ENCODE data around the gene CSNK2B.
"Not testable (repeated sequence)": the region's sequence is repeated elsewhere in the genome, so short reads cannot be mapped to it uniquely, and the experiment has no call there.

The CSNK2B gene

GRCh38 chr6:31707701-31708100 is 41.8 kb downstream of the CSNK2B start:
- in situ Hi-C loops (cut with MboI; ENCODE audit: low sequenced_read_pairs) = no loop called here

DNA sequence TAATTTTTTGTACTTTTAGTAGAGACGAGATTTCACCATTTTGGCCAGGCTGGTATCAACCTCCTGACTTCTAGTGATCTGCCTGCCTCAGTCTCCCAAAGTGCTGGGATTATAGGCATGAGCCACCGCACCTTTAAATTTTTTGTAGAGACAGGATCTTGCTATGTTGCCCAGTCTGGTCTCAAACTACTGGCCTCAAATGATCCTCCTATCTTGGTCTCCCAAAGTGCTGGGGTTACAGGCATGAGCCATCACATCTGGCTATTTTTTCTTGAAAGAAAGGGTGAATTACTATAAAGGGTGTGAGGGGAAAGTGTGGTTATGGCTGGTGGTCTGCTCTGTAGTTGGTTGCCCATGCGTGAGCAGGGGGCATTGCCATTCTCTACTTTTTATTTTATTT is 42.3 kb downstream of the CSNK2B start:
- in situ Hi-C loops (cut with MboI; ENCODE audit: low sequenced_read_pairs) = no loop called here

- in situ Hi-C loops (cut with MboI; ENCODE audit: low sequenced_read_pairs) = not testable (repeated sequence)
Measured at GRCh38 chr6:31709157-31709556, 43.3 kb downstream of the CSNK2B start.

DNA sequence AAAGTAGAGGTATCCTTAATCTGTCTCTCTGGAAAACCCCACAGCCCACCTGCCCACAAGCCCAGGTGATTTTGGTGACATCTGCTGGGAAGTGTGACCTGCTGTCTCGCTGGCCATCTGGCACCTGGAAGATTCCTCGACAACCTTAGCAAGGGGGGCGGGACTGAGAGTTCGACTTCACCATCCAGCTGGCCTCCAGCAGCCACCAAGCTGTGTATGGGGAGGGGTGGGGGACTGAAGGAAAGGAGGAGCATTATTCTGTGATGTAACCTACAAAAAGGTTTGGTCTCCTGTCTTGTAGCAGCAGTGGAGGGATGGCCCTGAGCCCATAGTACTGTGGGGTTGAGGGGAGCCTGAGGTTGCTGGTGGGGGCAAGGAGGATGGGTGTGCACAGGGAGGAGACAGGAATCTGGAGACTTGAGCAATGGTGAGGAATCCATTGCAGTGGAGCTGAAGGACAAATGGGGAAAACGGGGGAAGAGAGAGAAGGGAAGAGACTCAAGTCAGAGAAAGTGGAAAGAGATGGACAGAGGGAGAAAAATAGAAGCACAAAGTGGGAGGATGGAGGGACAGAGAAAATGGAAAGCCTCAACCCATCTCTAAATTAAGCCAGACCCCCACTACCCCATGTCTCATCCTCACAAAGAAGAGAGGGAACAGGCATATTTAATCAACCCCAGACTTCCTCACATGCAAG is 44.8 kb downstream of the CSNK2B start:
- in situ Hi-C loops (cut with MboI; ENCODE audit: low sequenced_read_pairs) = no loop called here

DNA sequence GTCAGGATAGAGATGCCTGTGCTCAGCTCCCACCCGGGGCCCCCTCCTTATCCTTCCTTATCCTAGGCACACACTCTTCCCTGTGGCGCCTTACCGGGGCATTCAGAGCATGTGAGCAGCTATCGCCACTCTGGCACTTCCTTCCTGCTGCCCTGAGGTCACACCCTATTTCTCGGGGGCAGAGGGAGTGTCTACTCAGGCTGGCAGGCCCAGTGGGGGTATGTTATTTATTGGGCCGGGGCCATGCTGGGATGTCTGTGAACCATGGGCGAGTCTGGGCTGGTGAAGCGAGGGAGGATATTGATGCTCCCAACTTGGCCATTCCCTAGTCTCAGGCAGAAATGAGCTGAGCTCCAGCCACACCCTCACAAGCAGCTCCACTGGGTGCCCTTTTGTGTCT is 45.4 kb downstream of the CSNK2B start:
- in situ Hi-C loops (cut with MboI; ENCODE audit: low sequenced_read_pairs) = no loop called here

- in situ Hi-C loops (cut with MboI; ENCODE audit: low sequenced_read_pairs) = no loop called here
Measured at GRCh38 chr6:31712296-31712695, 46.4 kb downstream of the CSNK2B start.

GRCh38 chr6:31713465-31713864 is 47.6 kb downstream of the CSNK2B start:
- in situ Hi-C loops (cut with MboI; ENCODE audit: low sequenced_read_pairs) = no loop called here

- in situ Hi-C loops (cut with MboI; ENCODE audit: low sequenced_read_pairs) = no loop called here
Measured at GRCh38 chr6:31713991-31714684, 48.3 kb downstream of the CSNK2B start.

DNA sequence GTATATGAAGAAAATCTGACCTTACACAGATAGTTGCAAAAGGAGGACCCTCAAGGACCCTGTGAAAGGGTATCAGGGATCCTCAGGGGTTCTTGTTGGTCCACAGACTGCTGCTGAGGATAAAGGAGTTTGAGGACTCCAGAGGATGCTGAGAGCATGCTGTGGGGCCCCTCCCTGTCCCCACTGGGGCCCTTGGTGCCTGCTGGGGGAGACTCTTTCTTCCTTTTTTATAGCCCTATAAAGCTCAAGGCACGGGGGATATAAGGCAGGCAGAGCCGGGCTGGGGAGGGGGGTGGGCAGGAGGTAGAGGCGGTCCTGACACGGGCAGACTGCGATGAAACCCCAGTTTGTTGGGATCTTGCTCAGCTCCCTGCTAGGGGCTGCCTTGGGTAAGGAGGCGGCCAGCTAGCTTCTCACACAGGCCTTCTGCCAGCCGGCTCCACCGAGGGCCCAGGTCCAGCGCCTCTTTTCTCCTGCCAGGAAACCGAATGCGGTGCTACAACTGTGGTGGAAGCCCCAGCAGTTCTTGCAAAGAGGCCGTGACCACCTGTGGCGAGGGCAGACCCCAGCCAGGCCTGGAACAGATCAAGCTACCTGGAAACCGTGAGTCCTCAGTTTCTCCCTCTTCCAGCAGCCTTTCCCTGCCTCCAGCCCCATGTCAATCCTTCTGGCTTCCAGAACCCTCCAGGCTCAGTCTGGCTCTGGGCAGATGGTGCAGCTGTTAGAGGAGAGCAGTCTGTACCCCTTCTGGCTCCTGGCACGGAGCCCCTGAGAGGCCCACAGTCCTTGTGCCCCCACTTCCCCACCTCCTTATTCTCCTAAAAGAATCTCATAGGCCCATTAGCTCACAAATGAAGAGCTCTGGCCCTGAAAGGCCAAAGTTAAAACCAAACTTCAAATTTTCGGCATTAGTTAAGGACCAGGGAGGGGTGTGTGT is 49.4 kb downstream of the CSNK2B start, which contains the start of gene LY6G6D:
TSS of gene LY6G6D (plus strand) at position 327 of the 937 bp plus-strand sequence. CDS start at position 335, 8 bp downstream.
- in situ Hi-C loops (cut with MboI; ENCODE audit: low sequenced_read_pairs) = no loop called here

DNA sequence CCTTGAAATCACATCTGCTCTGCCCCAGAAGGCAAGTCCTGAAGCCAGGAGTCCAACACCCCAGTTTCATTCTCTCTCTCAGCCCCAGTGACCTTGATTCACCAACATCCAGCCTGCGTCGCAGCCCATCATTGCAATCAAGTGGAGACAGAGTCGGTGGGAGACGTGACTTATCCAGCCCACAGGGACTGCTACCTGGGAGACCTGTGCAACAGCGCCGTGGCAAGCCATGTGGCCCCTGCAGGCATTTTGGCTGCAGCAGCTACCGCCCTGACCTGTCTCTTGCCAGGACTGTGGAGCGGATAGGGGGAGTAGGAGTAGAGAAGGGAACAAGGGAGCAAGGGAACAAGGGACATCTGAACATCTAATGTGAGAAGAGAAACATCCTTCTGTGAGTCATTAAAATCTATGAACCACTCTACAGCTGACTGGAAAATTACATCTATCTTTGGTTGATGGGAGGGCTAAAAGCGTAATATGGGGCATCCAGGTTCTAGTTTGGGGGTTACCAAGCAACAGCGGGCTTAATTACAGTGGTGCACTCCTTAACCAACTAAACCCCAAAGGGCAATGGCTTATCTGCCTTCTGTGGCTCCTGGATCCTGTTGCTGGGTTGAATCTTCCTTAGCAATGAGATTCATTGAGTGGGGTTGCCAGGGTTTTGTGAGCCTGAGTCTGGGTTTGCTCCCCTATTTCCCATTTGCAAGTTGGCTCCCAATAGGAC is 51.8 kb downstream of the CSNK2B start:
- in situ Hi-C loops (cut with MboI; ENCODE audit: low sequenced_read_pairs) = no loop called here

- in situ Hi-C loops (cut with MboI; ENCODE audit: low sequenced_read_pairs) = no loop called here
Measured at GRCh38 chr6:31718265-31718664, 52.4 kb downstream of the CSNK2B start.

GRCh38 chr6:31719001-31719400 is 53.1 kb downstream of the CSNK2B start:
- in situ Hi-C loops (cut with MboI; ENCODE audit: low sequenced_read_pairs) = no loop called here

All from HL-60/S4 treated with phorbol 12-myristate 13-acetate at 8.2 ng/mL for 4 days and 3 days (cell line).